Caco-2 (cell line): Measurements from ENCODE around the gene TEAD1. TPM values are rescaled to one million over a fixed set of nuclear protein-coding genes. Genes with fewer than 3 reads are reported as not detected.

Source experiments
- BruUV-seq: library from RNA; stranded (reverse); fragments of 400-500 nt; replicated peaks from 2 replicates; lab custom pipeline; 2021; lab: Mats Ljungman, UMichigan
- CTCF ChIA-PET: fragments of 300-600 bp; sonication (Branson Sonifier 250); formaldehyde crosslinking; loops from one replicate; lab custom pipeline; 2022; ENCODE audit warnings: antibody characterized with exemption; lab: Charles Lee
- POLR2A ChIA-PET: fragments of 300-600 bp; sonication (Branson Sonifier 250); formaldehyde crosslinking; loops from one replicate; lab custom pipeline; 2022; ENCODE audit warnings: antibody characterized with exemption; lab: Charles Lee
- DNase-seq, 2 experiments: peaks; one replicate each; pipeline versions ENCODE4 v3.0.0 to v3.0.0-alpha.2; 2020 to 2022
- H3K27me3 ChIP-seq: replicated peaks from 2 replicates; pipeline ENCODE4 v1.6.0; 2011; ENCODE audit warnings: low read length; ENCODE audit not compliant: control insufficient read depth, insufficient read depth
- H3K36me3 ChIP-seq: 2 replicates; pipeline ENCODE4 v1.5.1; 2011; ENCODE audit warnings: low read length; ENCODE audit not compliant: control insufficient read depth, insufficient read depth
- H3K4me1 ChIP-seq: fragments of 250-450 bp; sonication (Bioruptor Pico); 2 replicates; pipeline ENCODE4 v1.5.1; 2020; ENCODE audit warnings: mild to moderate bottlenecking
- H3K4me3 ChIP-seq: 2 replicates; pipeline ENCODE4 v1.5.1; 2011; ENCODE audit warnings: low read depth, mild to moderate bottlenecking, control low read depth, low read length
- H3K9me3 ChIP-seq: fragments of 250-450 bp; sonication (Bioruptor Pico); 2 replicates; pipeline ENCODE4 v1.5.1; 2020; ENCODE audit warnings: mild to moderate bottlenecking, moderate library complexity
- H3K27ac Mint-ChIP-seq: one replicate; pipeline ENCODE4 v1.8.0; 2022; ENCODE audit warnings: mixed read lengths; ENCODE audit not compliant: unreplicated experiment
- H3K27me3 Mint-ChIP-seq: one replicate; pipeline ENCODE4 v1.8.0; 2022; ENCODE audit warnings: mixed read lengths; ENCODE audit not compliant: insufficient read depth, unreplicated experiment
- H3K36me3 Mint-ChIP-seq: one replicate; pipeline ENCODE4 v1.8.0; 2022; ENCODE audit warnings: mild to moderate bottlenecking, mixed read lengths; ENCODE audit not compliant: insufficient read depth, unreplicated experiment
- H3K4me1 Mint-ChIP-seq: one replicate; pipeline ENCODE4 v1.8.0; 2022; ENCODE audit warnings: low read depth, mixed read lengths; ENCODE audit not compliant: unreplicated experiment
- H3K4me3 Mint-ChIP-seq: one replicate; pipeline ENCODE4 v1.8.0; 2022; ENCODE audit warnings: mild to moderate bottlenecking, moderate library complexity, mixed read lengths; ENCODE audit not compliant: unreplicated experiment
- H3K9me3 Mint-ChIP-seq: one replicate; pipeline ENCODE4 v1.8.0; 2022; ENCODE audit warnings: mixed read lengths; ENCODE audit not compliant: unreplicated experiment
- CTCF ChIP-seq, 2 experiments: fragments of 200-600 bp in 1 of 2; IDR thresholded peaks; 1 replicate in 1 of 2; 2 replicates in 1 of 2; pipeline versions ENCODE4 v1.5.1 to v1.8.0; 2011 to 2022; ENCODE audit warnings: antibody characterized with exemption in 1 of 2, control low read depth in 1 of 2, inconsistent platforms in 1 of 2, low read depth in 1 of 2, low read length in 1 of 2, mild to moderate bottlenecking in 1 of 2, moderate library complexity in 1 of 2; ENCODE audit not compliant: insufficient read depth in 1 of 2, severe bottlenecking in 1 of 2, unreplicated experiment in 1 of 2
- intact Hi-C: fragments of 100-400 bp; cut with micrococcal nuclease; formaldehyde crosslinking; loops from one replicate; pipeline ENCODE4 v1.10.0; 2022; ENCODE audit not compliant: unreplicated experiment
- total RNA-seq: library from RNA; stranded (reverse); gene quantifications from 2 replicates; pipeline ENCODE4 v1.2.3, GENCODE V29; 2022

TEAD1 gene
- total RNA-seq, 1 experiment from 2014 or later = 144 TPM

- Histone ChIP-seq H3K27me3 (no peaks in the 10 kb centered on the region), H3K36me3 (peaks cover 2% of the 10 kb centered on the region; the same call in 1 of the 2 replicates), H3K4me1 (no peaks in the 10 kb centered on the region), H3K4me3 (no peak overlapping the region), H3K9me3 (no peaks in the 10 kb centered on the region)
- Mint-ChIP-seq H3K36me3 (peaks cover 52% of the 10 kb centered on the region), H3K9me3 (no peaks in the 10 kb centered on the region), H3K4me1 (no peaks in the 10 kb centered on the region), H3K27ac (no peak overlapping the region), H3K4me3 (no peak overlapping the region), H3K27me3 (no peaks in the 10 kb centered on the region)
- no peak for DNase-seq
- BruUV-seq = no TSS peak
- no peak for TF ChIP-seq CTCF (IDR thresholded peaks at IDR 0.05; ENCODE audit: insufficient read depth in 1 of 2, low read depth in 1 of 2, low read length in 1 of 2, severe bottlenecking in 1 of 2, unreplicated experiment in 1 of 2)
- POLR2A ChIA-PET = no interaction called here
- intact Hi-C loops = no loop called here
- CTCF ChIA-PET = interaction anchor here (0.6 kb wide), 2 partner anchors 8 to 570 kb away, joined by 3 read pairs; no protein-coding TSS in a partner anchor
Measured at GRCh38 chr11:12900496-12900895, 226.3 kb downstream of the TEAD1 start.

DNA sequence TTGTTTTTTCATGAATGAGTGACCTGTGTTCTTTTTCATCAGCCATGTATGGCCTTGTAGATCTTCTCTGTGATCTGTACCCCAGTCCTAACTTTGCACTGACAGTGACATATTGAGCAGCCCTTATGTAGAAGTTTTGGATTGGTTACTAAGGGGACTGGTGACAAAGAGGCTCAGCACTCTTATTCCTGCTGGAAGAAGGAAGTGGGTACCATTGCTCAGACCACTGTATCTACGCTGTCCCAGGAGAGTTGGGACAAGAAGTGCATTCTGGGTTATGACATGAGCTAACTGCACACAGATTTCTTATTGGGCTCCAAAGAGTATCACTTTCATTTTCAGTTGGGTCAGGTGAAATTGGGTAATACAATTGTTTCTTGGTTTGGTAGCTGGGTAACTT lies 227.1 kb downstream of the TEAD1 start:
- Mint-ChIP-seq H3K36me3 (peaks cover 49% of the 10 kb centered on the region), H3K4me3 (no peak overlapping the region), H3K9me3 (no peaks in the 10 kb centered on the region), H3K27me3 (no peaks in the 10 kb centered on the region), H3K27ac (no peak overlapping the region), H3K4me1 (no peaks in the 10 kb centered on the region)
- TF ChIP-seq CTCF (IDR thresholded peaks at IDR 0.05; ENCODE audit: insufficient read depth in 1 of 2, low read depth in 1 of 2, low read length in 1 of 2, severe bottlenecking in 1 of 2, unreplicated experiment in 1 of 2) = no peak
- intact Hi-C loops = no loop called here
- H3K36me3 ChIP-seq = peaks cover 2% of the 10 kb centered on the region; the same call in 1 of the 2 replicates
- no TSS peak for BruUV-seq
- POLR2A ChIA-PET = no interaction called here
- H3K4me1 ChIP-seq = no peaks in the 10 kb centered on the region
- DNase-seq = no peak
- CTCF ChIA-PET = no interaction called here
- no peaks in the 10 kb centered on the region for H3K27me3 ChIP-seq
- H3K9me3 ChIP-seq = no peaks in the 10 kb centered on the region
- no peak overlapping the region for H3K4me3 ChIP-seq

- H3K27ac Mint-ChIP-seq = no peak overlapping the region
- intact Hi-C loops = no loop called here
- Histone ChIP-seq H3K36me3 (peaks cover 2% of the 10 kb centered on the region; the same call in 1 of the 2 replicates), H3K4me1 (no peaks in the 10 kb centered on the region), H3K4me3 (no peak overlapping the region), H3K27me3 (no peaks in the 10 kb centered on the region), H3K9me3 (no peaks in the 10 kb centered on the region)
- ChIA-PET CTCF (no interaction called here), POLR2A (interaction anchor here (0.5 kb wide), 1 partner anchor 20 kb away, joined by 5 read pairs; no protein-coding TSS in a partner anchor)
- DNase-seq = no peak
- H3K27me3 Mint-ChIP-seq = no peaks in the 10 kb centered on the region
- H3K9me3 Mint-ChIP-seq = no peaks in the 10 kb centered on the region
- no peak overlapping the region for H3K4me3 Mint-ChIP-seq
- no TSS peak for BruUV-seq
- no peak for TF ChIP-seq CTCF (IDR thresholded peaks at IDR 0.05; ENCODE audit: insufficient read depth in 1 of 2, low read depth in 1 of 2, low read length in 1 of 2, severe bottlenecking in 1 of 2, unreplicated experiment in 1 of 2)
- peaks cover 45% of the 10 kb centered on the region for H3K36me3 Mint-ChIP-seq
- no peaks in the 10 kb centered on the region for H3K4me1 Mint-ChIP-seq
Measured at GRCh38 chr11:12901874-12902481, 227.8 kb downstream of the TEAD1 start.
